ENCODE results near the gene DNAAF3.
A peak's percentile ranks its signal among the peaks of the same experiment; 100 is the strongest.
"Not testable (repeated sequence)": the region's sequence is repeated elsewhere in the genome, so short reads cannot be mapped to it uniquely, and the experiment has no call there.

The DNAAF3 gene

GRCh38 chr19:55202199-55202598 lies 35.8 kb upstream of the DNAAF3 start:
- peak; percentile 48 for TF ChIP-seq CTCF (conservative IDR thresholded peaks at IDR 0.05; ENCODE audit: low read depth, low read length)
- not testable (repeated sequence) for DNase-seq (ENCODE audit: low read depth); H3K4me3 ChIP-seq (ENCODE audit: low read depth, low read length)

- H3K4me3 ChIP-seq (ENCODE audit: low read depth, low read length): no peak overlapping the region
- DNase-seq (ENCODE audit: low read depth): no peak
- TF ChIP-seq CTCF (conservative IDR thresholded peaks at IDR 0.05; ENCODE audit: low read depth, low read length): no peak
Observed at GRCh38 chr19:55199620-55200204, 33.3 kb upstream of the DNAAF3 start.

GRCh38 chr19:55198651-55199050 lies 32.2 kb upstream of the DNAAF3 start:
- H3K4me3 ChIP-seq (ENCODE audit: low read depth, low read length): no peak overlapping the region
- DNase-seq (ENCODE audit: low read depth): no peak
- no peak for TF ChIP-seq CTCF (conservative IDR thresholded peaks at IDR 0.05; ENCODE audit: low read depth, low read length)

- peak; percentile 46 for DNase-seq (ENCODE audit: low read depth)
- no peak for TF ChIP-seq CTCF (conservative IDR thresholded peaks at IDR 0.05; ENCODE audit: low read depth, low read length)
- no peak overlapping the region for H3K4me3 ChIP-seq (ENCODE audit: low read depth, low read length)
Observed at GRCh38 chr19:55197528-55197927, 31.1 kb upstream of the DNAAF3 start.

GRCh38 chr19:55196803-55197202 lies 30.4 kb upstream of the DNAAF3 start:
- TF ChIP-seq CTCF (conservative IDR thresholded peaks at IDR 0.05; ENCODE audit: low read depth, low read length): no peak
- DNase-seq (ENCODE audit: low read depth): no peak

GRCh38 chr19:55193481-55193880 lies 27.1 kb upstream of the DNAAF3 start:
- no peak overlapping the region for H3K4me3 ChIP-seq (ENCODE audit: low read depth, low read length)
- TF ChIP-seq CTCF (conservative IDR thresholded peaks at IDR 0.05; ENCODE audit: low read depth, low read length): no peak
- DNase-seq (ENCODE audit: low read depth): no peak

More at GRCh38 chr19:55196803-55197202, 30.4 kb upstream of the DNAAF3 start:
- no peak overlapping the region for H3K4me3 ChIP-seq (ENCODE audit: low read depth, low read length)

- peak; percentile 96 for DNase-seq (ENCODE audit: low read depth)
- H3K4me3 ChIP-seq (ENCODE audit: low read depth, low read length): peak overlapping the region; percentile 11
- TF ChIP-seq CTCF (conservative IDR thresholded peaks at IDR 0.05; ENCODE audit: low read depth, low read length): no peak
Observed at GRCh38 chr19:55189403-55189835, 23.0 kb upstream of the DNAAF3 start.

All from choroid plexus epithelial cell (primary cell).